ENCODE data around the gene VIL1. TPM values are rescaled to one million over a fixed set of nuclear protein-coding genes. Genes with fewer than 3 reads are reported as not detected.

VIL1 gene
- total RNA-seq, 6 experiments from 2014 or later: 2.1 to 118 (median 19.1) TPM

- 68% methylated on average over 4 of the region's 4 CpGs for WGBS (ENCODE audit: insufficient coverage, low coverage, low lambda C conversion rate, missing lambda C conversion rate)
- no peak overlapping the region for H3K4me3 ChIP-seq
- DNase-seq: peak in 1 of 3 donors; percentile 11
- intact Hi-C loops (cut with DNase I): no loop called here
- H3K27me3 ChIP-seq: no peaks in the 10 kb centered on the region
- H3K9me3 ChIP-seq: no peaks in the 10 kb centered on the region
- H3K27ac ChIP-seq: no peak overlapping the region
- no peak for ATAC-seq
- H3K4me1 ChIP-seq: peaks cover 0 to 7% (median 0%) of the 10 kb centered on the region in 4 donors
- TF ChIP-seq POLR2A (IDR thresholded peaks at IDR 0.05): no peak
- no peak for TF ChIP-seq CTCF (IDR thresholded peaks at IDR 0.05)
- H3K36me3 ChIP-seq: no peaks in the 10 kb centered on the region
These were observed 44.1 kb upstream of the VIL1 start for GRCh38 chr2:218374795-218375194.

GRCh38 chr2:218375212-218375611 lies 43.7 kb upstream of the VIL1 start:
- Histone ChIP-seq H3K27ac (no peak overlapping the region), H3K27me3 (no peaks in the 10 kb centered on the region), H3K36me3 (no peaks in the 10 kb centered on the region), H3K4me1 (peaks cover 0 to 7% (median 0%) of the 10 kb centered on the region in 4 donors), H3K9me3 (no peaks in the 10 kb centered on the region), H3K4me3 (no peak overlapping the region)
- DNase-seq (no peak), ATAC-seq (no peak)
- intact Hi-C loops (cut with DNase I): no loop called here
- TF ChIP-seq POLR2A (IDR thresholded peaks at IDR 0.05) (no peak), CTCF (IDR thresholded peaks at IDR 0.05) (no peak)
- WGBS (ENCODE audit: insufficient coverage, low coverage, low lambda C conversion rate, missing lambda C conversion rate): 46% methylated on average over 2 of the region's 2 CpGs

- ATAC-seq (peak in 2 of 4 donors; percentile 23 to 24), DNase-seq (no peak)
- H3K4me1 ChIP-seq: no peaks in the 10 kb centered on the region
- no peaks in the 10 kb centered on the region for H3K9me3 ChIP-seq
- intact Hi-C loops (cut with DNase I): no loop called here
- no peak overlapping the region for H3K27ac ChIP-seq
- H3K36me3 ChIP-seq: no peaks in the 10 kb centered on the region
- TF ChIP-seq POLR2A (IDR thresholded peaks at IDR 0.05) (no peak), CTCF (IDR thresholded peaks at IDR 0.05) (no peak)
- WGBS (ENCODE audit: insufficient coverage, low coverage, low lambda C conversion rate, missing lambda C conversion rate): 62% methylated on average over 5 of the region's 5 CpGs
- H3K4me3 ChIP-seq: no peak overlapping the region
- H3K27me3 ChIP-seq: no peaks in the 10 kb centered on the region
These were observed 40.9 kb upstream of the VIL1 start for GRCh38 chr2:218378053-218378452.

- no peaks in the 10 kb centered on the region for H3K36me3 ChIP-seq
- DNase-seq (peak; percentile 62 to 75 (median 70)), ATAC-seq (peak; percentile 65 to 74 (median 74))
- peak within 1 kb of the TSS in 1 of 3 donors; percentile 26 for H3K27ac ChIP-seq
- no peaks in the 10 kb centered on the region for H3K27me3 ChIP-seq
- TF ChIP-seq CTCF (IDR thresholded peaks at IDR 0.05) (no peak), POLR2A (IDR thresholded peaks at IDR 0.05) (peak; percentile 64)
- H3K9me3 ChIP-seq: no peaks in the 10 kb centered on the region
- H3K4me3 ChIP-seq: no peak within 1 kb of the TSS
- H3K4me1 ChIP-seq: no peaks in the 10 kb centered on the region
- intact Hi-C loops (cut with DNase I): loop anchor here in 1 of 2 donors (10.0 kb wide), 1 partner anchor 197 kb away; no protein-coding TSS in a partner anchor
- WGBS (ENCODE audit: insufficient coverage, low coverage, low lambda C conversion rate, missing lambda C conversion rate): 47% methylated on average over 4 of the region's 13 CpGs
These were observed 37.0 kb upstream of the VIL1 start, which contains the start of gene SLC11A1 for GRCh38 chr2:218381916-218382366. TSS of gene SLC11A1 (plus strand) at chr2:218382273. CDS start at chr2:218382369, 96 bp downstream.
